Fibroblast of mammary gland (primary cell): ENCODE data around the gene KANTR.

ENCODE experiments used
- DNase-seq: peaks from one replicate; pipeline ENCODE4 v3.0.0-alpha.2; 2010; ENCODE audit warnings: low read depth
- H3K4me3 ChIP-seq: 2 replicates; pipeline ENCODE4 v1.5.1; 2011; ENCODE audit warnings: low read depth, mild to moderate bottlenecking, low read length, moderate library complexity; ENCODE audit not compliant: control insufficient read depth
- CTCF ChIP-seq: conservative IDR thresholded peaks from 2 replicates; pipeline ENCODE4 v1.5.1; 2011; ENCODE audit warnings: low read depth, low read length, inconsistent platforms; ENCODE audit not compliant: control insufficient read depth, insufficient read depth

Gene KANTR

GRCh38 chrX:53055244-53055849 lies 38.6 kb upstream of the KANTR start:
- TF ChIP-seq CTCF = no peak
- no peak overlapping the region for H3K4me3 ChIP-seq
- no peak for DNase-seq

GRCh38 chrX:53056292-53056691 lies 37.6 kb upstream of the KANTR start:
- peak; percentile 50 for DNase-seq
- no peak overlapping the region for H3K4me3 ChIP-seq
- no peak for TF ChIP-seq CTCF

GRCh38 chrX:53065104-53065503 lies 28.8 kb upstream of the KANTR start:
- no peak for TF ChIP-seq CTCF
- H3K4me3 ChIP-seq = no peak overlapping the region
- DNase-seq = no peak

- no peak overlapping the region for H3K4me3 ChIP-seq
- no peak for TF ChIP-seq CTCF
- DNase-seq = no peak
Observed at GRCh38 chrX:53071064-53071463, 22.9 kb upstream of the KANTR start.

GRCh38 chrX:53071604-53072417 lies 22.1 kb upstream of the KANTR start:
- peak; percentile 72 for TF ChIP-seq CTCF
- H3K4me3 ChIP-seq = peak overlapping the region; percentile 24
- DNase-seq = peak; percentile 70

GRCh38 chrX:53072418-53073114 lies 21.4 kb upstream of the KANTR start:
- TF ChIP-seq CTCF = no peak
- H3K4me3 ChIP-seq = no peak overlapping the region
- no peak for DNase-seq
